ENCODE data around the gene PITPNM3.

GRCh38 chr17:6534846-6535514 lies 21.4 kb downstream of the PITPNM3 start:
- TF ChIP-seq CTCF (IDR thresholded peaks at IDR 0.05), result no peak
- TF ChIP-seq POLR2AphosphoS5 (IDR thresholded peaks at IDR 0.05), result no peak
- TF ChIP-seq POLR2A (IDR thresholded peaks at IDR 0.05), result no peak
